ENCODE measurements around the gene SRC. TPM values are rescaled to one million over a fixed set of nuclear protein-coding genes. Genes with fewer than 3 reads are reported as not detected.

Gene SRC
- total RNA-seq, 2 donors from 2014 or later: 25.9 to 35.3 TPM

- H3K4me3 ChIP-seq: no peak overlapping the region
- no peaks in the 10 kb centered on the region for H3K4me1 ChIP-seq
- WGBS, 2 donors: 60 to 64% methylated on average over 13 of the region's 13 CpGs
- H3K9me3 ChIP-seq: no peaks in the 10 kb centered on the region
- ATAC-seq (no peak), DNase-seq (no peak)
- TF ChIP-seq POLR2A (IDR thresholded peaks at IDR 0.05) (no peak), CTCF (IDR thresholded peaks at IDR 0.05) (no peak)
- no peak overlapping the region for H3K27ac ChIP-seq
- no peaks in the 10 kb centered on the region for H3K36me3 ChIP-seq (replicated peaks in 1 of 2; ENCODE audit: insufficient read depth in 1 of 2, low read depth in 2 of 2)
- intact Hi-C loops (cut with DNase I): no loop called here
- peaks cover 0 to 6% of the 10 kb centered on the region in 2 donors for H3K27me3 ChIP-seq
Observed at GRCh38 chr20:37419774-37420542, 74.0 kb downstream of the SRC start.

GRCh38 chr20:37420610-37421009 is 74.7 kb downstream of the SRC start:
- intact Hi-C loops (cut with DNase I): no loop called here
- no peak for TF ChIP-seq POLR2A (IDR thresholded peaks at IDR 0.05)
- no peak for TF ChIP-seq CTCF (IDR thresholded peaks at IDR 0.05)
- H3K27me3 ChIP-seq: peaks cover 0 to 6% of the 10 kb centered on the region in 2 donors
- WGBS, 2 donors: 75 to 76% methylated on average over 13 of the region's 13 CpGs
- ATAC-seq (no peak), DNase-seq (no peak)
- no peaks in the 10 kb centered on the region for H3K36me3 ChIP-seq (replicated peaks in 1 of 2; ENCODE audit: insufficient read depth in 1 of 2, low read depth in 2 of 2)
- no peak overlapping the region for H3K4me3 ChIP-seq
- H3K9me3 ChIP-seq: no peaks in the 10 kb centered on the region
- H3K4me1 ChIP-seq: no peaks in the 10 kb centered on the region
- H3K27ac ChIP-seq: no peak overlapping the region

- no peak for DNase-seq
- H3K27ac ChIP-seq: no peak overlapping the region
- no peak overlapping the region for H3K4me3 ChIP-seq
- H3K4me1 ChIP-seq: no peaks in the 10 kb centered on the region
- H3K27me3 ChIP-seq: peaks cover 0 to 6% of the 10 kb centered on the region in 2 donors
- no peaks in the 10 kb centered on the region for H3K36me3 ChIP-seq (replicated peaks in 1 of 2; ENCODE audit: insufficient read depth in 1 of 2, low read depth in 2 of 2)
- 64 to 65% methylated on average over 22 to 25 of the region's 25 CpGs for WGBS, 2 donors
- no peaks in the 10 kb centered on the region for H3K9me3 ChIP-seq
- no peak for TF ChIP-seq CTCF (IDR thresholded peaks at IDR 0.05)
- no peak for TF ChIP-seq POLR2A (IDR thresholded peaks at IDR 0.05)
- ATAC-seq: no peak
- intact Hi-C loops (cut with DNase I): no loop called here
Observed at GRCh38 chr20:37421060-37421905, 75.3 kb downstream of the SRC start.

- DNase-seq (no peak), ATAC-seq (no peak)
- H3K36me3 ChIP-seq (replicated peaks in 1 of 2; ENCODE audit: insufficient read depth in 1 of 2, low read depth in 2 of 2): no peaks in the 10 kb centered on the region
- H3K4me1 ChIP-seq: no peaks in the 10 kb centered on the region
- H3K27ac ChIP-seq: no peak overlapping the region
- no peaks in the 10 kb centered on the region for H3K9me3 ChIP-seq
- no peak overlapping the region for H3K4me3 ChIP-seq
- TF ChIP-seq CTCF (IDR thresholded peaks at IDR 0.05): no peak
- TF ChIP-seq POLR2A (IDR thresholded peaks at IDR 0.05): no peak
- peaks cover 0 to 6% of the 10 kb centered on the region in 2 donors for H3K27me3 ChIP-seq
- WGBS, 2 donors: 28 to 34% methylated on average over 5 to 6 of the region's 6 CpGs
- intact Hi-C loops (cut with DNase I): no loop called here
Observed at GRCh38 chr20:37421988-37422387, 76.0 kb downstream of the SRC start.

All from body of pancreas (tissue), 4 donors.